H1 (cell line): ENCODE measurements around the gene ATP5F1A. TPM values are rescaled to one million over a fixed set of nuclear protein-coding genes. Genes with fewer than 3 reads are reported as not detected.

ENCODE experiments used
- CTCF ChIA-PET: fragments of 300-600 bp; sonication (Branson Sonifier 250); formaldehyde crosslinking; loops from one replicate; lab custom pipeline; 2021; ENCODE audit not compliant: partially characterized antibody; lab: Charles Lee
- POLR2A ChIA-PET: fragments of 300-600 bp; sonication (Branson Sonifier 250); formaldehyde crosslinking; loops from one replicate; lab custom pipeline; 2021; ENCODE audit warnings: inconsistent platforms; ENCODE audit not compliant: partially characterized antibody; lab: Charles Lee
- DNase-seq, 2 experiments: peaks; one replicate each; pipeline versions ENCODE4 v3.0.0 to v3.0.0-alpha.2; 2010 to 2022; ENCODE audit warnings: low spot score in 2 of 2, low read depth in 1 of 2, mixed read lengths in 1 of 2
- FAIRE-seq: peaks from 2 replicates; lab custom pipeline; 2011; peaks lifted over from hg19 to GRCh38; lab: Jason Lieb, UNC
- H2AFZ ChIP-seq: 2 replicates; pipeline ENCODE4 v1.8.1; 2012; ENCODE audit warnings: low read length, inconsistent platforms
- H2AK5ac ChIP-seq: 2 replicates; pipeline ENCODE4 v1.6.1; 2013; ENCODE audit warnings: low read depth, low read length
- H2BK120ac ChIP-seq: replicated peaks from 2 replicates; pipeline ENCODE3; 2013; ENCODE audit warnings: low read depth, low read length, inconsistent platforms
- H2BK12ac ChIP-seq: 2 replicates; pipeline ENCODE4 v1.6.1; 2013; ENCODE audit warnings: low read depth, low read length
- H2BK15ac ChIP-seq: 2 replicates; pipeline ENCODE4 v1.6.1; 2013; ENCODE audit warnings: low read length
- H2BK20ac ChIP-seq: 2 replicates; pipeline ENCODE4 v1.6.1; 2013; ENCODE audit warnings: low read length
- H2BK5ac ChIP-seq: 2 replicates; pipeline ENCODE4 v1.6.1; 2013; ENCODE audit warnings: low read depth, low read length
- H3K14ac ChIP-seq: 2 replicates; pipeline ENCODE4 v1.6.1; 2013; ENCODE audit warnings: inconsistent platforms; ENCODE audit not compliant: insufficient read length
- H3K18ac ChIP-seq: 2 replicates; pipeline ENCODE4 v1.6.1; 2013; ENCODE audit warnings: low read length; ENCODE audit errors: extremely low read depth
- H3K23ac ChIP-seq: 2 replicates; pipeline ENCODE4 v1.6.1; 2013; ENCODE audit warnings: inconsistent platforms; ENCODE audit not compliant: insufficient read length
- H3K23me2 ChIP-seq: 2 replicates; pipeline ENCODE4 v1.6.1; 2013; ENCODE audit warnings: low read depth, low read length
- H3K27ac ChIP-seq: 2 replicates; pipeline ENCODE4 v1.6.1; 2011; ENCODE audit warnings: low read depth, low read length, inconsistent platforms
- H3K27me3 ChIP-seq, 4 experiments: replicated peaks in 1 of 4; 1 replicate in 1 of 4; 2 replicates in 3 of 4; pipeline versions ENCODE4 v1.6.1 to v1.8.1; 2011 to 2013; ENCODE audit warnings: low read length in 3 of 4, mild to moderate bottlenecking in 3 of 4, inconsistent platforms in 2 of 4, mixed read lengths in 2 of 4, moderate library complexity in 1 of 4; ENCODE audit not compliant: control insufficient read depth in 3 of 4, insufficient read depth in 3 of 4; ENCODE audit errors: extremely low read depth in 1 of 4
- H3K36me3 ChIP-seq, 4 experiments: 2 replicates each; pipeline versions ENCODE4 v1.6.1 to v1.8.1; 2011 to 2013; ENCODE audit warnings: mild to moderate bottlenecking in 4 of 4, low read length in 3 of 4, moderate library complexity in 2 of 4, control low read depth in 1 of 4, inconsistent platforms in 1 of 4; ENCODE audit not compliant: insufficient read depth in 4 of 4, control insufficient read depth in 2 of 4
- H3K4ac ChIP-seq: replicated peaks from 2 replicates; pipeline ENCODE3; 2013; ENCODE audit warnings: low read length, low read depth, mixed read lengths, inconsistent platforms; ENCODE audit not compliant: insufficient read length
- H3K4me1 ChIP-seq, 4 experiments: replicated peaks in 1 of 4; 1 replicate in 1 of 4; 2 replicates in 3 of 4; pipeline versions ENCODE4 v1.6.1 to v1.8.1; 2011 to 2013; ENCODE audit warnings: low read length in 3 of 4, inconsistent platforms in 2 of 4, mixed read lengths in 1 of 4; ENCODE audit not compliant: insufficient read depth in 4 of 4, control insufficient read depth in 3 of 4
- H3K4me2 ChIP-seq, 2 experiments: 2 replicates each; pipeline versions ENCODE4 v1.6.1 to v1.8.1; 2011 to 2013; ENCODE audit warnings: low read depth in 2 of 2, low read length in 2 of 2, control low read depth in 1 of 2, inconsistent platforms in 1 of 2, mild to moderate bottlenecking in 1 of 2; ENCODE audit not compliant: insufficient read depth in 1 of 2
- H3K4me3 ChIP-seq, 4 experiments: fragments of 200-600, 300-600 bp in 1 of 4; sonication (generic), shearing (Covaris generic), sonication (Bioruptor Twin) in 1 of 4; 2 replicates each; pipeline versions ENCODE4 v1.5.1 to v1.8.1; 2011 to 2016; ENCODE audit warnings: low read length in 4 of 4, low read depth in 3 of 4, control low read depth in 2 of 4, inconsistent platforms in 2 of 4, mild to moderate bottlenecking in 2 of 4, mixed read lengths in 1 of 4, moderate library complexity in 1 of 4; ENCODE audit not compliant: insufficient read depth in 2 of 4; ENCODE audit errors: extremely low read depth in 1 of 4
- H3K56ac ChIP-seq: replicated peaks from 2 replicates; pipeline ENCODE3; 2013; ENCODE audit warnings: low read depth, mild to moderate bottlenecking, mixed read lengths, low read length, inconsistent platforms; ENCODE audit not compliant: insufficient read length
- H3K79me1 ChIP-seq: 2 replicates; pipeline ENCODE4 v1.6.1; 2013; ENCODE audit warnings: low read depth, low read length, control low read depth
- H3K79me2 ChIP-seq, 2 experiments: 2 replicates each; pipeline versions ENCODE4 v1.6.1 to v1.8.1; 2012 to 2013; ENCODE audit warnings: low read length in 2 of 2, mild to moderate bottlenecking in 2 of 2, inconsistent platforms in 1 of 2; ENCODE audit not compliant: insufficient read depth in 2 of 2, control insufficient read depth in 1 of 2
- H3K9ac ChIP-seq, 4 experiments: replicated peaks in 1 of 4; 1 replicate in 1 of 4; 2 replicates in 3 of 4; pipeline versions ENCODE4 v1.6.1 to v1.8.1; 2011 to 2013; ENCODE audit warnings: low read depth in 3 of 4, low read length in 3 of 4, control low read depth in 2 of 4, mild to moderate bottlenecking in 2 of 4, moderate library complexity in 2 of 4, inconsistent platforms in 1 of 4; ENCODE audit errors: extremely low read depth in 1 of 4
- H3K9me3 ChIP-seq, 2 experiments: 2 replicates each; pipeline versions ENCODE4 v1.6.1 to v1.8.1; 2012 to 2013; ENCODE audit warnings: mild to moderate bottlenecking in 2 of 2, moderate library complexity in 2 of 2, control low read depth in 1 of 2, inconsistent platforms in 1 of 2, low read depth in 1 of 2, low read length in 1 of 2, mixed read lengths in 1 of 2; ENCODE audit not compliant: insufficient read depth in 2 of 2
- H4K20me1 ChIP-seq, 2 experiments: replicated peaks in 1 of 2; 2 replicates each; pipeline versions ENCODE3 to v1.8.1; 2011 to 2013; ENCODE audit warnings: inconsistent platforms in 2 of 2, low read length in 2 of 2, mild to moderate bottlenecking in 1 of 2; ENCODE audit not compliant: insufficient read depth in 2 of 2, control insufficient read depth in 1 of 2
- H4K5ac ChIP-seq: 2 replicates; pipeline ENCODE4 v1.6.1; 2013; ENCODE audit warnings: low read length, low read depth, mixed read lengths, inconsistent platforms; ENCODE audit not compliant: insufficient read length
- H4K8ac ChIP-seq: 2 replicates; pipeline ENCODE4 v1.8.0; 2013; ENCODE audit warnings: mild to moderate bottlenecking, moderate library complexity, low read length, inconsistent platforms; ENCODE audit not compliant: insufficient read depth; ENCODE audit errors: extremely low read depth
- H4K91ac ChIP-seq: replicated peaks from 2 replicates; pipeline ENCODE3; 2013; ENCODE audit warnings: low read length, mixed read lengths, inconsistent platforms; ENCODE audit not compliant: insufficient read length
- BRCA1 ChIP-seq: IDR thresholded peaks from 2 replicates; pipeline ENCODE4 v1.6.1; 2012; ENCODE audit warnings: low read depth, low read length, improper control_type of control experiment
- CHD1 ChIP-seq: IDR thresholded peaks from 2 replicates; pipeline ENCODE4 v1.6.1; 2012; ENCODE audit warnings: low read depth, low read length, improper control_type of control experiment
- HDAC2 ChIP-seq, 2 experiments: fragments of 300-600 bp in 1 of 2; sonication (generic) in 1 of 2; IDR thresholded peaks; 2 replicates each; pipeline ENCODE4 v1.6.1; 2011 to 2012; ENCODE audit warnings: low read depth in 2 of 2, low read length in 2 of 2, mild to moderate bottlenecking in 2 of 2, moderate library complexity in 2 of 2, borderline replicate concordance in 1 of 2, inconsistent platforms in 1 of 2
- KDM5A ChIP-seq: fragments of 200-600 bp; IDR thresholded peaks from 2 replicates; pipeline ENCODE4 v1.7.1; 2012; ENCODE audit warnings: mild to moderate bottlenecking, low read length, inconsistent platforms, mixed read lengths
- SIN3A ChIP-seq, 2 experiments: IDR thresholded peaks in 1 of 2; conservative IDR thresholded peaks in 1 of 2; 2 replicates each; pipeline ENCODE4 v1.6.1; 2011 to 2012; ENCODE audit warnings: low read length in 2 of 2, improper control_type of control experiment in 1 of 2, low read depth in 1 of 2, mild to moderate bottlenecking in 1 of 2
- WGBS, 2 experiments: shearing (Covaris generic) in 1 of 2; methylation state at CpG; one replicate each; pipeline versions ENCODE4 v1.1.6 to v1.1.7; 2013 to 2015; ENCODE audit warnings: low lambda C conversion rate in 2 of 2, mixed read lengths in 2 of 2, inconsistent platforms in 1 of 2, low coverage in 1 of 2, missing lambda C conversion rate in 1 of 2; ENCODE audit not compliant: insufficient replicate concordance in 2 of 2, insufficient coverage in 1 of 2, insufficient read length in 1 of 2; ENCODE audit errors: extremely low coverage in 1 of 2, missing lambda C conversion rate in 1 of 2; 5-methylcytosine and 5-hydroxymethylcytosine counted together
- polyA plus RNA-seq, 7 experiments: library from polyadenylated mRNA; depleted of rRNA in 3 of 7; stranded (reverse) in 5 of 7; unstranded in 2 of 7; fragments of >200 nt in 5 of 7; fragments of 200-250 nt in 2 of 7; gene quantifications; 1 replicate in 5 of 7; 2 replicates in 1 of 7; 4 replicates in 1 of 7; pipeline versions ENCODE4 v1.2.1 to v1.2.3, GENCODE V29; 2011 to 2013; ENCODE audit warnings: missing spikeins in 2 of 7, mixed read lengths in 2 of 7
- total RNA-seq: library from RNA; stranded (reverse); fragmentation: NEBNext Ultra II Directional; extraction: Animal tissue kit (Norgen Biotek cat#: 25700); gene quantifications from 2 replicates; pipeline ENCODE4 v1.2.1, GENCODE V29; 2021

ATP5F1A gene
- total and polyA plus RNA-seq, 2 of the 8 experiments (the other 6 are each of a cell fraction or from before 2014, with no cell fraction given): 685 to 970 TPM

DNA sequence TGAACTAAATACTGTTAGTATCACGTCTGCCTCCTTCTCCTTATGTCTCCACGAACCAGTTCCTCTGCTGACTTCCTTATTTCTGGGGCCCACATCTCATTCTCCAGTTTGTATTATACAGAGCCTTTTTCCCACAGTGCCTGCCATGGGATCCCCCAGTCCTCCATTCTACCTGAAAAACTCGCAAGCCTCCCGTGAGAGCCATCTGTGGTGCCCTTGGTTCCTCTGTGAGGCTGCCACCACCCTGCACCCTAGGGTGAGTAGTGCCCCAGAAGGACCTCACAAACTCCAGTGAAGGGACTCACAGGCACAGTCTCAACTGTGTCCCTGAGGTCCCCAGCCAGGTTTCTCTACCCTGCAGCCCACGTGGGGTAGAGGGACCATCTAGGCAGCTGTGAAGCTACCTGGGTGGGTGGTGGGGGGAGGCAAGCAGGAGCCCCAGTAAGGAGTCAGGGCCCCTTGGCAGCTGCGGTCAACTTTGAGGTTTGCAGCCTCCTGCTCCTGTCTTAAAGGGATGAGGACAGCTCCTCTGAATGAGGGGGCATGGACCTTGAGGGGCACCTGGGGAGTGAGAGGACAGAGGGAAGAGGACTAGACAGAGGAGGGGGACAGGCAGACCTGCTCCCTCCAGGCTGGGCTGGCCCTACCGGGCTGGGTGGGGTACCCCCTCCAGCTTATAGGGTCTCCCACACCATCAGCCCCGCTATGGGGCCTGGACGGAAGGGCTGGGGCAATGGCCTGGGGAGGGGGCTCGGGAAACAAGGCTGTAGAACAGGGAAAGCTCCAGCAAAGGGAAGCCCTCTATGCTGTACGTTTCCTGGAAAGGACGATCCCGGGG, 27.1 kb downstream of the ATP5F1A start:
- DNase-seq (peak in 1 of 2 experiments; percentile 54), FAIRE-seq (no peak)
- H2AFZ ChIP-seq: peak overlapping the region; percentile 62; the same call in 1 of the 2 replicates
- peaks cover 0 to 3% of the 10 kb centered on the region in 2 experiments for H4K20me1 ChIP-seq
- POLR2A ChIA-PET: interaction anchor here (0.6 to 1.2 kb wide), 4 partner anchors 12 to 396 kb away, joined by 3 to 4 read pairs (median 3); no protein-coding TSS in a partner anchor
- no peak overlapping the region for H4K8ac ChIP-seq
- no peak overlapping the region for H3K18ac ChIP-seq
- CTCF ChIA-PET: interaction anchor here (1.0 to 4.1 kb wide), 8 partner anchors 10 to 405 kb away, joined by 3 to 27 read pairs (median 8); no protein-coding TSS in a partner anchor
- no peaks in the 10 kb centered on the region for H3K79me2 ChIP-seq
- no peak overlapping the region for H3K9ac ChIP-seq
- H3K4me1 ChIP-seq: peaks cover 0 to 6% (median 0%) of the 10 kb centered on the region in 4 experiments; a peak in 2 of 7 replicates
- H3K27me3 ChIP-seq: peaks cover 4 to 31% (median 28%) of the 10 kb centered on the region in 4 experiments
- no peak overlapping the region for H2BK5ac ChIP-seq
- H3K36me3 ChIP-seq: no peaks in the 10 kb centered on the region
- H3K23ac ChIP-seq: no peak overlapping the region
- 44% methylated on average over 12 of the region's 13 CpGs; no CpG with 5 or more reads in 1 of the 2 experiments for WGBS, 2 experiments
- no peaks in the 10 kb centered on the region for H3K79me1 ChIP-seq
- H3K4ac ChIP-seq: no peak overlapping the region
- H3K4me3 ChIP-seq: peak overlapping the region; percentile 69 to 86 (median 74)
- peaks cover 11% of the 10 kb centered on the region; the same call in 1 of the 2 replicates for H3K23me2 ChIP-seq
- H2BK120ac ChIP-seq: no peak overlapping the region
- H3K27ac ChIP-seq: no peak overlapping the region
- H3K14ac ChIP-seq: no peak overlapping the region
- H3K56ac ChIP-seq: no peak overlapping the region
- TF ChIP-seq CHD1 (no peak), SIN3A (conservative IDR thresholded peaks at IDR 0.05 in 1 of 2, IDR thresholded peaks at IDR 0.05 in 1 of 2; ENCODE audit: low read depth in 1 of 2, low read length in 2 of 2) (no peak), KDM5A (no peak), HDAC2 (IDR thresholded peaks at IDR 0.05; ENCODE audit: borderline replicate concordance in 1 of 2, low read depth in 2 of 2, low read length in 2 of 2) (no peak), BRCA1 (no peak)
- H2BK12ac ChIP-seq: no peak overlapping the region
- H4K91ac ChIP-seq: no peak overlapping the region
- H4K5ac ChIP-seq: no peak overlapping the region
- no peak overlapping the region for H2AK5ac ChIP-seq
- no peak overlapping the region for H2BK20ac ChIP-seq
- H3K9me3 ChIP-seq: no peaks in the 10 kb centered on the region
- no peak overlapping the region for H2BK15ac ChIP-seq
- peak overlapping the region; percentile 88 to 89 for H3K4me2 ChIP-seq
